GM06990 (cell line): Measurements from ENCODE around the gene DES.

Source experiments
- DNase-seq: peaks from one replicate; pipeline ENCODE4 v3.0.0-alpha.2; 2011; ENCODE audit not compliant: insufficient read length; ENCODE audit errors: extremely low read depth
- H3K27me3 ChIP-seq: replicated peaks from 2 replicates; pipeline ENCODE4 v1.6.0; 2011; ENCODE audit warnings: low read length; ENCODE audit not compliant: control insufficient read depth, insufficient read depth
- H3K36me3 ChIP-seq: 2 replicates; pipeline ENCODE4 v1.5.1; 2011; ENCODE audit warnings: low read length; ENCODE audit not compliant: control insufficient read depth, insufficient read depth
- H3K4me3 ChIP-seq: replicated peaks from 2 replicates; pipeline ENCODE4 v1.5.1; 2011; ENCODE audit warnings: low read depth, mild to moderate bottlenecking, control low read depth, low read length
- TF ChIP-seq, protein P1 (sequence below): IDR thresholded peaks from 2 replicates; pipeline ENCODE4 v1.5.1; 2011; ENCODE audit warnings: low read length, control low read depth, mild to moderate bottlenecking, inconsistent platforms; ENCODE audit not compliant: insufficient read depth, poor library complexity, severe bottlenecking

The DES gene

DNA sequence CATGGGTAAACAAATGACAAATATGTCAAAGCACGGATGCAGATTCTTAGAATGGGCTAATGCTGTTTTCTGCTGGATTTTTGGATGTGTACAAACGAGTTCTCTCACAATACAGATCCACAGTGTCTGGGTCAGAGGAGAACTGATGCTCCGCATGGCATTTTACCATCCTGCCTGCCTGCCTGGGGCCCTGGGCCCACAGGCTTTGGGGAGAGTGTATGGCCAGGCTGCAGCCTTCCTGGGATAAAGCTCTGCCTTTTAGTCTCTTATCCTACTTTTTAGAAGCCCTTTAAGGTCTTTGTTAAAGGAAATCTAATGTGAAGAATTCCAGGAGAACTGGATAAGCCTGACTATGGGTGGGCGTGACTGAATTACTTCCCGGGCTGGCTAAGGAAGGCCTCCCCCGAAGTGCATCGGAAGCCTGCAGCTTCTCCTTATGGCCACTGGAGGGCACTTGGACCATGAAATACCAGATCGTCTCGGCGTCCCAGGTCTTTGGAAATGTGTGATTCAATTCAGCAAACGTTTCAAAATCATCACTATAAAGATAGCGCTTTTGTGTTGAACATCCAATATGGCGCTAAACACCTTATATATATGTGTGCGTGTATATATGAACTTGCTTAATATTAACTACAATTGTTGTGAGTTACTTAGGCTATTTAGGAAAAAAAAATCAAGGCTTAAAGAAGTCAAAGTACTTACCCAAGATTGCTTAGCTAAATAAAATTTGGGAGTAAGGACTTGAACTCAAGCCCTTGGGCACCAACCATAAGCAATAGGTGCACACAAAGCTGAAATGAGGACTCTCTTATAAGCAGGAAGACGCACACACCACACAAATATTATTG is 15.3 kb upstream of the DES start:
- H3K4me3 ChIP-seq = no peak overlapping the region
- no peaks in the 10 kb centered on the region for H3K36me3 ChIP-seq
- H3K27me3 ChIP-seq = no peaks in the 10 kb centered on the region; the same call in 1 of the 2 replicates
- DNase-seq = no peak
- TF ChIP-seq, protein P1, sequence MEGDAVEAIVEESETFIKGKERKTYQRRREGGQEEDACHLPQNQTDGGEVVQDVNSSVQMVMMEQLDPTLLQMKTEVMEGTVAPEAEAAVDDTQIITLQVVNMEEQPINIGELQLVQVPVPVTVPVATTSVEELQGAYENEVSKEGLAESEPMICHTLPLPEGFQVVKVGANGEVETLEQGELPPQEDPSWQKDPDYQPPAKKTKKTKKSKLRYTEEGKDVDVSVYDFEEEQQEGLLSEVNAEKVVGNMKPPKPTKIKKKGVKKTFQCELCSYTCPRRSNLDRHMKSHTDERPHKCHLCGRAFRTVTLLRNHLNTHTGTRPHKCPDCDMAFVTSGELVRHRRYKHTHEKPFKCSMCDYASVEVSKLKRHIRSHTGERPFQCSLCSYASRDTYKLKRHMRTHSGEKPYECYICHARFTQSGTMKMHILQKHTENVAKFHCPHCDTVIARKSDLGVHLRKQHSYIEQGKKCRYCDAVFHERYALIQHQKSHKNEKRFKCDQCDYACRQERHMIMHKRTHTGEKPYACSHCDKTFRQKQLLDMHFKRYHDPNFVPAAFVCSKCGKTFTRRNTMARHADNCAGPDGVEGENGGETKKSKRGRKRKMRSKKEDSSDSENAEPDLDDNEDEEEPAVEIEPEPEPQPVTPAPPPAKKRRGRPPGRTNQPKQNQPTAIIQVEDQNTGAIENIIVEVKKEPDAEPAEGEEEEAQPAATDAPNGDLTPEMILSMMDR = peak; percentile 86

DNA sequence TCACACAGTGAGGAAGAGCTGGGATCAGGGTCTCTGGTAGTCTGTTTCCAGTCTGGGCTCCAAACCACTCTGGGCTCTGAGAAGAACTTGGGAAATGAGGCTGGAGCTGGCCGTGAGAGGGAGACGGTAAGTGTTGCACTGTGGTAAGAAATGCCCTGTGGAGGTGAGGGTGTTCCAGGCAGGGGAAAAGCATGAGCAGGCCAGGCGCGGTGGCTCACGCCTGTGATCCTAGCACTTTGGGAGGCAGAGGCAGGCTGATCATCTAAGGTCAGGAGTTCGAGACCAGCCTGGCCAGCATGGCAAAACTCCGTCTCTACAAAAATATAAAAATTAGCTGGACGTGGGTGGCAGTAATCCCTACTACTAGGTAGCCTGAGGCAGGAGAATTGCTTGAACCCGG is 14.3 kb upstream of the DES start:
- no peak overlapping the region for H3K4me3 ChIP-seq
- no peaks in the 10 kb centered on the region; the same call in 1 of the 2 replicates for H3K27me3 ChIP-seq
- no peaks in the 10 kb centered on the region for H3K36me3 ChIP-seq
- TF ChIP-seq, protein P1 = no peak
- DNase-seq = no peak

DNA sequence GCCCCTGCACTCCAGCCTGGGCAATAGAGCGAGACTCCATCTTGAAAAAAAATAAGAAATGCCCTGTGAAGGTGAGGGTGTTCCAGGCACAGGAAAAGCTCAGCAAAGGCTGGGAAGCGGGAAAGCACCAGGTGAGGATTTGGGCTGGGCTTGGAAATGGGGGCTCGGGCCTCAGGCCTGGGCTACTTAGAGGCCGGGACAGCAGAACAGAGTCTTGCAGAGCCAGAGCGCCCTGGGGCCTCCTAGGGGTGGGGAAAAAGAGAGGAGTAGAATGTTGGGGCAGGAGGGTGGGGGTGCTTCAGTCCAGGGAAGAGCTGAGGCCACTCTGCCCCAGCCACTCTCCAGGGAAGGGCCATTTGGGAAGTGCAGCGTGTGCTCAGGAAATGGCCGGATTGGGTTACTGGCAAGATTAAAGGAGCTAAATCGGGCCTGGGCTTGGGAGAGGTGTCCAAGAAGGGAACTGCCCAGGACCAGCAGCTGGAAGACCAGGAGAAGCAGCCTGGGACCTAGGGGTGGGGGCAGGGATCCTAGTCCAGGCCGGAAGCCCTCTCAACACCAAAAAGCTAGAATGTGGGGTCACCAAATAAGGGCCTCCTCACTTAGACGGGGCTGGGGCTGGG is 13.8 kb upstream of the DES start:
- no peaks in the 10 kb centered on the region; the same call in 1 of the 2 replicates for H3K27me3 ChIP-seq
- H3K4me3 ChIP-seq = no peak overlapping the region
- TF ChIP-seq, protein P1 = no peak
- no peak for DNase-seq
- H3K36me3 ChIP-seq = no peaks in the 10 kb centered on the region

DNA sequence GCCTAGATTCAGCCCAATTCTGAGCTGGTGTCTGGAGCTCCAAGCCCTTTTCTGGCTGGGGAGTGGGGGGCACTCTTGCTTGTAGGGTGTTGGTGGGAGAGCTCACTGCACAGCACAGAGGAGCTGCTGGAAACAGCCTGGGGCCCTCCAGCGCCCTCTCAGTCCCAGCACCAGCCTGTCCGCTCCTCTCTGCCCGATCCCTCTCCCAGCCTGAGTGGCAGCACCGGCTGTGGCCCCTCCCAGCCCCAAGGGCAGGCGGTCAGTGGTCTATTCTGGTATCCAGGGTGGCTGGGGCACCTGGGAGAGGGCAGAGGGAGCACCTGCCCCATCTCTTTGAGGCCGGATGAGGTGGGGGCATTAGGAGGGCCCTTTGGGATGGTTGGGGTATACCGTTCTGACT is 13.2 kb upstream of the DES start:
- Histone ChIP-seq H3K36me3 (no peaks in the 10 kb centered on the region), H3K4me3 (no peak overlapping the region), H3K27me3 (no peaks in the 10 kb centered on the region; the same call in 1 of the 2 replicates)
- TF ChIP-seq, protein P1 = no peak
- no peak for DNase-seq

DNA sequence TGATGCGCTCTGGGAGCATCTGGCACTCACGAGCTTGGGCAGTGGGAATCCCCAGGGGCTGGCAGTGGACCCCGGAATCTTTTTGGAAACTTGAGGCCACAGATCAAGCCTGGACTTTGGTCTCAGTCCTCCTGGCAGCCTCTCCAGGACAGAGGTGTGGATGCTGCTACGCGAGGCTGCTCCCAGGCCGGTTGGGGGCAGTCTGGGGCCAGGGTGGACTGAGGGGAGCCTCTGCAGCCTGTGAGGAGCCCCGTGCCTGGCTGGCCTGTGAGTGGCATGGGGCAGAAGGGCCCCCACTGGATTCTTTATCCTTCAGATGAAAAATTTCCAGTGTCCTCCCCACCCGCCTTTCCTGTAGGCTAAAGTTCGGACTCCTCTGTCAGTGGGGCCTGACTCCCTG is 12.7 kb upstream of the DES start:
- H3K36me3 ChIP-seq = no peaks in the 10 kb centered on the region
- DNase-seq = no peak
- TF ChIP-seq, protein P1 = peak; percentile 3
- no peak overlapping the region for H3K4me3 ChIP-seq
- no peaks in the 10 kb centered on the region; the same call in 1 of the 2 replicates for H3K27me3 ChIP-seq
